GM21526 (cell line): ENCODE data around the gene LCTL.
"Not testable (repeated sequence)": the region's sequence is repeated elsewhere in the genome, so short reads cannot be mapped to it uniquely, and the experiment has no call there.

Experiments used
- ATAC-seq: cut with Tn5 transposase; IDR thresholded peaks from one replicate; pipeline ENCODE4 v1.9.1; 2021; ENCODE audit warnings: moderate library complexity; ENCODE audit not compliant: unreplicated experiment, low FRiP score

LCTL gene

GRCh38 chr15:66503780-66504562, 61.8 kb downstream of the LCTL start:
- ATAC-seq, result no peak

- ATAC-seq, result not testable (repeated sequence)
Measured at GRCh38 chr15:66503041-66503648, 62.7 kb downstream of the LCTL start.

- ATAC-seq, result no peak
Measured at GRCh38 chr15:66502491-66502890, 63.3 kb downstream of the LCTL start.

- ATAC-seq, result not testable (repeated sequence)
Measured at GRCh38 chr15:66500346-66500745, 65.5 kb downstream of the LCTL start.

GRCh38 chr15:66498501-66499386, 67.1 kb downstream of the LCTL start:
- no peak for ATAC-seq
